ENCODE measurements around the gene SCP2D1. TPM values are rescaled to one million over a fixed set of nuclear protein-coding genes. Genes with fewer than 3 reads are reported as not detected.

SCP2D1 gene
- total and polyA plus RNA-seq, 9 of the 15 experiments (the other 6 are each of a cell fraction or from before 2014, with no cell fraction given), result not detected

GRCh38 chr20:18805881-18806280 is 7.7 kb upstream of the SCP2D1 start:
- ChIA-PET CTCF (ENCODE audit: low intra/inter-chr PET ratio) (no interaction called here), POLR2A (no interaction called here)
- ATAC-seq (no peak), FAIRE-seq (no peak), DNase-seq (ENCODE audit: extremely low read depth in 1 of 4, low spot score in 3 of 4) (no peak)
- Histone ChIP-seq H3K9me3 (replicated peaks; ENCODE audit: control insufficient read depth, insufficient read depth, low read depth, low read length) (no peaks in the 10 kb centered on the region), H3K4me3 (no peak overlapping the region), H2AFZ (ENCODE audit: low read depth, low read length) (no peak overlapping the region), H3K36me3 (ENCODE audit: control insufficient read depth, insufficient read depth, low read length) (no peaks in the 10 kb centered on the region), H3K9me1 (ENCODE audit: control insufficient read depth, insufficient read depth, low read length) (no peaks in the 10 kb centered on the region), H3K79me2 (ENCODE audit: control insufficient read depth, insufficient read depth, low read length) (no peaks in the 10 kb centered on the region), H3K4me2 (ENCODE audit: insufficient read depth, low read length) (no peak overlapping the region), H3K27ac (ENCODE audit: extremely low read depth, low read depth, low read length) (no peak overlapping the region), H3K9ac (ENCODE audit: insufficient read depth in 1 of 2, low read depth in 2 of 2, low read length in 2 of 2) (no peak overlapping the region), H3K4me1 (replicated peaks in 1 of 2; ENCODE audit: control insufficient read depth in 2 of 2, insufficient read depth in 2 of 2, low read length in 2 of 2) (no peaks in the 10 kb centered on the region), H3K27me3 (ENCODE audit: control insufficient read depth in 2 of 2, insufficient read depth in 2 of 2, low read length in 2 of 2) (no peaks in the 10 kb centered on the region; a peak in 1 of 5 replicates), H4K20me1 (replicated peaks; ENCODE audit: control insufficient read depth, insufficient read depth, low read length) (no peaks in the 10 kb centered on the region)
- no TSS peak for BruUV-seq (replicated peaks)
- in situ Hi-C loops (cut with MboI), result no loop called here
- intact Hi-C loops (cut with micrococcal nuclease), result no loop called here
- TF ChIP-seq FOS (IDR thresholded peaks at IDR 0.05; ENCODE audit: extremely low read depth, insufficient read length) (no peak), NR2C1 (IDR thresholded peaks at IDR 0.05) (no peak), NR2C1 (tag; IDR thresholded peaks at IDR 0.05) (no peak), RAD21 (CRISPR knock-in tag; conservative IDR thresholded peaks at IDR 0.05 in 1 of 2, IDR thresholded peaks at IDR 0.05 in 1 of 2) (no peak), RAD51 (IDR thresholded peaks at IDR 0.05; ENCODE audit: borderline replicate concordance, low read depth) (no peak), MAZ (CRISPR knock-in tag; conservative IDR thresholded peaks at IDR 0.05 in 1 of 2, IDR thresholded peaks at IDR 0.05 in 1 of 2) (no peak), ZFP30 (CRISPR knock-in tag; IDR thresholded peaks at IDR 0.05; ENCODE audit: borderline replicate concordance) (no peak)
- 3% methylated on average over 4 of the region's 4 CpGs for WGBS (ENCODE audit: insufficient coverage, low coverage, missing lambda C conversion rate)

GRCh38 chr20:18808712-18809111 is 4.9 kb upstream of the SCP2D1 start:
- Histone ChIP-seq H3K9me1 (ENCODE audit: control insufficient read depth, insufficient read depth, low read length) (no peaks in the 10 kb centered on the region), H2AFZ (ENCODE audit: low read depth, low read length) (no peak overlapping the region), H3K27me3 (ENCODE audit: control insufficient read depth in 2 of 2, insufficient read depth in 2 of 2, low read length in 2 of 2) (no peaks in the 10 kb centered on the region; a peak in 1 of 5 replicates), H3K9me3 (replicated peaks; ENCODE audit: control insufficient read depth, insufficient read depth, low read depth, low read length) (no peaks in the 10 kb centered on the region), H3K4me2 (ENCODE audit: insufficient read depth, low read length) (no peak overlapping the region), H3K4me1 (replicated peaks in 1 of 2; ENCODE audit: control insufficient read depth in 2 of 2, insufficient read depth in 2 of 2, low read length in 2 of 2) (no peaks in the 10 kb centered on the region), H4K20me1 (replicated peaks; ENCODE audit: control insufficient read depth, insufficient read depth, low read length) (no peaks in the 10 kb centered on the region), H3K9ac (ENCODE audit: insufficient read depth in 1 of 2, low read depth in 2 of 2, low read length in 2 of 2) (no peak overlapping the region), H3K4me3 (no peak overlapping the region), H3K27ac (ENCODE audit: extremely low read depth, low read depth, low read length) (no peak overlapping the region), H3K36me3 (ENCODE audit: control insufficient read depth, insufficient read depth, low read length) (no peaks in the 10 kb centered on the region), H3K79me2 (ENCODE audit: control insufficient read depth, insufficient read depth, low read length) (no peaks in the 10 kb centered on the region)
- FAIRE-seq, result no peak
- in situ Hi-C loops (cut with MboI), result no loop called here
- TF ChIP-seq MCM3 (IDR thresholded peaks at IDR 0.05) (no peak), ZNF780A (CRISPR knock-in tag; IDR thresholded peaks at IDR 0.05) (no peak), DIDO1 (tag; IDR thresholded peaks at IDR 0.05; ENCODE audit: low read depth) (no peak), ZNF41 (CRISPR knock-in tag; conservative IDR thresholded peaks at IDR 0.05) (no peak), CREB1 (IDR thresholded peaks at IDR 0.05) (no peak), CREB1 (CRISPR knock-in tag; IDR thresholded peaks at IDR 0.05) (no peak), DPF2 (IDR thresholded peaks at IDR 0.05) (no peak), CBFA2T3 (IDR thresholded peaks at IDR 0.05) (no peak)
- ChIA-PET POLR2A (no interaction called here), CTCF (ENCODE audit: low intra/inter-chr PET ratio) (no interaction called here)
- BruUV-seq (replicated peaks), result no TSS peak
- no peak for ATAC-seq
- WGBS (ENCODE audit: insufficient coverage, low coverage, missing lambda C conversion rate), result 0% methylated on average over 3 of the region's 3 CpGs
- no peak for DNase-seq (ENCODE audit: extremely low read depth in 1 of 4, low spot score in 3 of 4)
- intact Hi-C loops (cut with micrococcal nuclease), result no loop called here

Measured in K562 (cell line).